Measurements from ENCODE around the gene MAML3.

Gene MAML3

GRCh38 chr4:139988863-139989765 lies 164.9 kb downstream of the MAML3 start:
- Histone ChIP-seq H3K27ac (ENCODE audit: low read depth in 2 of 2, low read length in 2 of 2) (no peak overlapping the region), H3K36me3 (ENCODE audit: control insufficient read depth in 2 of 2, insufficient read depth in 2 of 2, low read length in 2 of 2) (no peaks in the 10 kb centered on the region), H3K9me3 (ENCODE audit: control insufficient read depth in 2 of 2, low read length in 2 of 2) (no peaks in the 10 kb centered on the region), H3K4me3 (ENCODE audit: low read length in 2 of 2) (no peak overlapping the region), H3K9ac (ENCODE audit: low read depth in 1 of 2, low read length in 2 of 2) (no peak overlapping the region), H3K4me1 (ENCODE audit: control insufficient read depth in 2 of 2, insufficient read depth in 2 of 2, low read length in 2 of 2) (peaks cover 0 to 3% of the 10 kb centered on the region in 2 donors), H3K27me3 (ENCODE audit: control insufficient read depth in 2 of 2, insufficient read depth in 2 of 2, low read length in 2 of 2) (no peaks in the 10 kb centered on the region)

- Histone ChIP-seq H3K4me1 (ENCODE audit: control insufficient read depth in 2 of 2, insufficient read depth in 2 of 2, low read length in 2 of 2) (peaks cover 0 to 3% of the 10 kb centered on the region in 2 donors), H3K9ac (ENCODE audit: low read depth in 1 of 2, low read length in 2 of 2) (no peak overlapping the region), H3K27me3 (ENCODE audit: control insufficient read depth in 2 of 2, insufficient read depth in 2 of 2, low read length in 2 of 2) (no peaks in the 10 kb centered on the region), H3K9me3 (ENCODE audit: control insufficient read depth in 2 of 2, low read length in 2 of 2) (no peaks in the 10 kb centered on the region), H3K27ac (ENCODE audit: low read depth in 2 of 2, low read length in 2 of 2) (no peak overlapping the region), H3K4me3 (ENCODE audit: low read length in 2 of 2) (no peak overlapping the region), H3K36me3 (ENCODE audit: control insufficient read depth in 2 of 2, insufficient read depth in 2 of 2, low read length in 2 of 2) (no peaks in the 10 kb centered on the region)
Observed at GRCh38 chr4:139987502-139987850, 166.5 kb downstream of the MAML3 start.

- Histone ChIP-seq H3K27ac (ENCODE audit: low read depth in 2 of 2, low read length in 2 of 2) (no peak overlapping the region), H3K36me3 (ENCODE audit: control insufficient read depth in 2 of 2, insufficient read depth in 2 of 2, low read length in 2 of 2) (no peaks in the 10 kb centered on the region), H3K9me3 (ENCODE audit: control insufficient read depth in 2 of 2, low read length in 2 of 2) (no peaks in the 10 kb centered on the region), H3K27me3 (ENCODE audit: control insufficient read depth in 2 of 2, insufficient read depth in 2 of 2, low read length in 2 of 2) (no peaks in the 10 kb centered on the region), H3K9ac (ENCODE audit: low read depth in 1 of 2, low read length in 2 of 2) (no peak overlapping the region), H3K4me3 (ENCODE audit: low read length in 2 of 2) (no peak overlapping the region), H3K4me1 (ENCODE audit: control insufficient read depth in 2 of 2, insufficient read depth in 2 of 2, low read length in 2 of 2) (peaks cover 0 to 3% of the 10 kb centered on the region in 2 donors)
Observed at GRCh38 chr4:139986689-139987501, 167.1 kb downstream of the MAML3 start.

- H3K4me3 ChIP-seq (ENCODE audit: low read length in 2 of 2): no peak overlapping the region
- H3K36me3 ChIP-seq (ENCODE audit: control insufficient read depth in 2 of 2, insufficient read depth in 2 of 2, low read length in 2 of 2): no peaks in the 10 kb centered on the region
- no peaks in the 10 kb centered on the region for H3K27me3 ChIP-seq (ENCODE audit: control insufficient read depth in 2 of 2, insufficient read depth in 2 of 2, low read length in 2 of 2)
- H3K4me1 ChIP-seq (ENCODE audit: control insufficient read depth in 2 of 2, insufficient read depth in 2 of 2, low read length in 2 of 2): peaks cover 0 to 3% of the 10 kb centered on the region in 2 donors
- no peak overlapping the region for H3K9ac ChIP-seq (ENCODE audit: low read depth in 1 of 2, low read length in 2 of 2)
- no peaks in the 10 kb centered on the region for H3K9me3 ChIP-seq (ENCODE audit: control insufficient read depth in 2 of 2, low read length in 2 of 2)
- no peak overlapping the region for H3K27ac ChIP-seq (ENCODE audit: low read depth in 2 of 2, low read length in 2 of 2)
Observed at GRCh38 chr4:139986106-139986505, 167.9 kb downstream of the MAML3 start.

GRCh38 chr4:139985401-139985800 lies 168.6 kb downstream of the MAML3 start:
- H3K27ac ChIP-seq (ENCODE audit: low read depth in 2 of 2, low read length in 2 of 2): no peak overlapping the region
- H3K4me1 ChIP-seq (ENCODE audit: control insufficient read depth in 2 of 2, insufficient read depth in 2 of 2, low read length in 2 of 2): peaks cover 0 to 3% of the 10 kb centered on the region in 2 donors

GRCh38 chr4:139984471-139984870 lies 169.5 kb downstream of the MAML3 start:
- no peaks in the 10 kb centered on the region for H3K9me3 ChIP-seq (ENCODE audit: control insufficient read depth in 2 of 2, low read length in 2 of 2)
- H3K27ac ChIP-seq (ENCODE audit: low read depth in 2 of 2, low read length in 2 of 2): no peak overlapping the region
- H3K36me3 ChIP-seq (ENCODE audit: control insufficient read depth in 2 of 2, insufficient read depth in 2 of 2, low read length in 2 of 2): no peaks in the 10 kb centered on the region
- H3K4me3 ChIP-seq (ENCODE audit: low read length in 2 of 2): no peak overlapping the region
- peaks cover 0 to 3% of the 10 kb centered on the region in 2 donors for H3K4me1 ChIP-seq (ENCODE audit: control insufficient read depth in 2 of 2, insufficient read depth in 2 of 2, low read length in 2 of 2)
- H3K9ac ChIP-seq (ENCODE audit: low read depth in 1 of 2, low read length in 2 of 2): no peak overlapping the region
- no peaks in the 10 kb centered on the region for H3K27me3 ChIP-seq (ENCODE audit: control insufficient read depth in 2 of 2, insufficient read depth in 2 of 2, low read length in 2 of 2)

More at GRCh38 chr4:139985401-139985800, 168.6 kb downstream of the MAML3 start:
- H3K27me3 ChIP-seq (ENCODE audit: control insufficient read depth in 2 of 2, insufficient read depth in 2 of 2, low read length in 2 of 2): no peaks in the 10 kb centered on the region
- H3K36me3 ChIP-seq (ENCODE audit: control insufficient read depth in 2 of 2, insufficient read depth in 2 of 2, low read length in 2 of 2): no peaks in the 10 kb centered on the region
- H3K4me3 ChIP-seq (ENCODE audit: low read length in 2 of 2): no peak overlapping the region
- no peak overlapping the region for H3K9ac ChIP-seq (ENCODE audit: low read depth in 1 of 2, low read length in 2 of 2)
- no peaks in the 10 kb centered on the region for H3K9me3 ChIP-seq (ENCODE audit: control insufficient read depth in 2 of 2, low read length in 2 of 2)

GRCh38 chr4:139978692-139979091 lies 175.3 kb downstream of the MAML3 start:
- Histone ChIP-seq H3K9me3 (ENCODE audit: control insufficient read depth in 2 of 2, low read length in 2 of 2) (no peaks in the 10 kb centered on the region), H3K4me3 (ENCODE audit: low read length in 2 of 2) (no peak overlapping the region), H3K36me3 (ENCODE audit: control insufficient read depth in 2 of 2, insufficient read depth in 2 of 2, low read length in 2 of 2) (no peaks in the 10 kb centered on the region), H3K27me3 (ENCODE audit: control insufficient read depth in 2 of 2, insufficient read depth in 2 of 2, low read length in 2 of 2) (no peaks in the 10 kb centered on the region), H3K9ac (ENCODE audit: low read depth in 1 of 2, low read length in 2 of 2) (no peak overlapping the region), H3K27ac (ENCODE audit: low read depth in 2 of 2, low read length in 2 of 2) (no peak overlapping the region), H3K4me1 (ENCODE audit: control insufficient read depth in 2 of 2, insufficient read depth in 2 of 2, low read length in 2 of 2) (no peaks in the 10 kb centered on the region)

- Histone ChIP-seq H3K36me3 (ENCODE audit: control insufficient read depth in 2 of 2, insufficient read depth in 2 of 2, low read length in 2 of 2) (no peaks in the 10 kb centered on the region), H3K9ac (ENCODE audit: low read depth in 1 of 2, low read length in 2 of 2) (no peak overlapping the region), H3K4me3 (ENCODE audit: low read length in 2 of 2) (no peak overlapping the region), H3K9me3 (ENCODE audit: control insufficient read depth in 2 of 2, low read length in 2 of 2) (no peaks in the 10 kb centered on the region), H3K4me1 (ENCODE audit: control insufficient read depth in 2 of 2, insufficient read depth in 2 of 2, low read length in 2 of 2) (no peaks in the 10 kb centered on the region), H3K27ac (ENCODE audit: low read depth in 2 of 2, low read length in 2 of 2) (no peak overlapping the region), H3K27me3 (ENCODE audit: control insufficient read depth in 2 of 2, insufficient read depth in 2 of 2, low read length in 2 of 2) (no peaks in the 10 kb centered on the region)
Observed at GRCh38 chr4:139977838-139978609, 176.0 kb downstream of the MAML3 start.

GRCh38 chr4:139975830-139976272 lies 178.1 kb downstream of the MAML3 start:
- Histone ChIP-seq H3K9me3 (ENCODE audit: control insufficient read depth in 2 of 2, low read length in 2 of 2) (no peaks in the 10 kb centered on the region), H3K27me3 (ENCODE audit: control insufficient read depth in 2 of 2, insufficient read depth in 2 of 2, low read length in 2 of 2) (no peaks in the 10 kb centered on the region), H3K36me3 (ENCODE audit: control insufficient read depth in 2 of 2, insufficient read depth in 2 of 2, low read length in 2 of 2) (no peaks in the 10 kb centered on the region), H3K9ac (ENCODE audit: low read depth in 1 of 2, low read length in 2 of 2) (no peak overlapping the region), H3K4me3 (ENCODE audit: low read length in 2 of 2) (no peak overlapping the region), H3K27ac (ENCODE audit: low read depth in 2 of 2, low read length in 2 of 2) (peak overlapping the region; percentile 12 to 41), H3K4me1 (ENCODE audit: control insufficient read depth in 2 of 2, insufficient read depth in 2 of 2, low read length in 2 of 2) (no peaks in the 10 kb centered on the region)
